Right hindlimb (tissue), 1 donor: ENCODE measurements around the gene TSPAN9.

ENCODE experiments used
- DNase-seq: peaks from one replicate; pipeline ENCODE4 v3.0.0-alpha.2; 2018

TSPAN9 gene

GRCh38 chr12:3168223-3169221 lies 91.3 kb downstream of the TSPAN9 start:
- peak; percentile 69 for DNase-seq

- no peak for DNase-seq
Measured at GRCh38 chr12:3170423-3171194, 93.4 kb downstream of the TSPAN9 start.

DNA sequence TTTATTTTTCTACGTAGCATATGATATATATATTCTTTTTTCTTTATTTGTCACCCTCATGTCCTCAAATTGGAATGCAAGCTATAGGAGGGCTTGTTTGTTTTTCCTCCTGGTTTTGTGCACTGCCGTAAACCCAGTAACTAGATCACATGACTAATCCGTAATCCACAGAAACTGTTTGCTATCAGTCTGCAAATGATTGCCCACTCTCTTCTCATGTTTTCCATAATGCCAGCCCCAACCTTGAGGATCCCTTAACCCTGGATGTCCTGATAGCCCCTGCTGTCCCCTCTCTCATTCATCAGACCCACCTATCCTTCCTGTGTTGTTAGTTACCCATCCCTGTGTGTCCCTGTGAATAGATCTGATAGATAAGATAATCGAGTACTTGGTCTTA lies 94.0 kb downstream of the TSPAN9 start:
- DNase-seq: no peak

GRCh38 chr12:3172124-3173007 lies 95.2 kb downstream of the TSPAN9 start:
- DNase-seq: no peak

DNA sequence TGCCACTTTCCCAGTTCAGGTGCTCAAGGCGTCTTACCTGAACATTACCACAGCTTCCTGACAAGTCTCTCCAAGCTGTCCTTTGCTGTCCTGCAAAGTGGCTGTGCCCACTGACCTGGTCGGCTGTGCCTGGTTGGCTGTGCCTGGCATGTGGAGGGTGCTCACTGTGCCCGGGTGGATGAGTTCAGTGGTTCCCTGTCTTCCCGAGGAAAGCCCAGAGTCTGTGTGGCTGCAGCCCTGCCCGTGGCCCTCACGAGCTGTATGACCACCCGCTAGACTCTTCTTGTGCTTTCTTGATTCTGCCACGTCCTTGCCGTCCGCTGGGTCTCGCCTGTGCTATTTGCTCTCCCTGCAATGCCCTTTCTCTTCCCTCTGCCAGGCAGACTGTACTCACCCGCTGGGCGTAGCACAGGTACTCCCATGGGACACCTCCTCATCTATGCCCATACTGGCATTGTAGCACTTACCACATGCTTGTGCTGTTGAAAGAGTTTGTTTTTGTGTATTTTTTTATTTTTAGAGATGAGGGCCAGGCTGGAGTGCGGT lies 95.9 kb downstream of the TSPAN9 start:
- DNase-seq: no peak

GRCh38 chr12:3173912-3174311 lies 96.7 kb downstream of the TSPAN9 start:
- DNase-seq: no peak

DNA sequence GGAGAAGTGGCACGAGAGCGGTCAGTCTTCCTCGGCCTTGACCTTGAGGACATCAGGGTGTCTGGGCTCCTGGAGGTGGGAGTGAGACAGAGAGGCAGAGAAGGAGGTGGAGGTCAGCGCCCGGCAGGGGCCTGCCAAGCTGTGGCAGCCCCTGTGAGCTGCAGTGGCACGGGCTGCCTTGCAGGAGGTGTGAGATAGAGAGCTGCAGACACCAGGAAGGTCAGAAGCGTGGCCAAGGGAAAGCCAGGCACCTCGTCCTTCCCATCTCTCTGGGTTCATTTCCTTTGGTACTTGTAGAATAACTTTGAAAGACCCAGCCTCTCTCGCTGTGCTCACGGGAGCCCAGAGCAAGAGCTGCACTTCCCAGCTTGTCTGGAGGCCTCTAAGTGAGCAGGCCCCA lies 98.1 kb downstream of the TSPAN9 start:
- no peak for DNase-seq

DNA sequence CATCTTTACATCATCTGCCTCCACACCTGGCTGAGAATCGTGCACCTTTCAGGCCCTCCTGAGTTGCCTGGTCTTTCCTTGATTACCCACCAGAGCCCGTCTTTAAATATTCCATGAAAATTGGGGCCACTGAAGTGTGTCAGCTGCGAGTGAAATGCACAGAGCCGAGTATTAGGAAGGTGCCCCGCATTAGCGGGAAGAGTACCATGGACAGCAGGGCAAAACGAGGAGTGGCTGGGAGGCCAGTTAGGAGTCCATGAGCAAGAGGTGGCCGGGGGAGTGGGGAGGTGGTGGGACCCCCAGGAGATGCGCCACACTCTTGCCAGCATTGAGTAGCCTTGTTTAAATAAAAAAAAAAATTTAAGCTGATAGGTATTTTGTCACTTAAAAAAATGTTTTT lies 99.6 kb downstream of the TSPAN9 start:
- DNase-seq: no peak

GRCh38 chr12:3177778-3178425 lies 100.7 kb downstream of the TSPAN9 start:
- DNase-seq: no peak

GRCh38 chr12:3178671-3179313 lies 101.6 kb downstream of the TSPAN9 start:
- DNase-seq: no peak

GRCh38 chr12:3179731-3180130 lies 102.6 kb downstream of the TSPAN9 start:
- DNase-seq: no peak

DNA sequence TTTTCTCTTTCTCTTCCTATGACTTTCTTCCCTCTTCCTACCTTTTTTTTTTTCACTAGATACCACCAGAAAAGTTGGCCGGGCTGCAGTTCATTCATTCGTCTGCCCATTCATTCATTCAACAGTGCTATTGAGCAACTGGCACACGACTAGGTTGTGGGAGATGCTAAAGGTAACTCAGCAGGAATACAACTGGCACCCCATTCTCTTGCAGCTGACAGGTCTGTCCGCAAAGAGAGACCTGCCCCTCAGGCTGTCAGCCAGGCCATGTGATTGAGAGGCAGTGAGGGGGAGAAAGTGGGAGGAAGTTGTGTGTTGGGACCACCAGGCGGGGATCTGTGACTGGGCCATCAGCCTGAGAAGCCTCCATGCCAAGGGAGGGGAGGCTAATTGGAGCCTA lies 105.2 kb downstream of the TSPAN9 start:
- no peak for DNase-seq

- DNase-seq: no peak
Measured at GRCh38 chr12:3184485-3184884, 107.3 kb downstream of the TSPAN9 start.

- peak; percentile 48 for DNase-seq
Measured at GRCh38 chr12:3185260-3185870, 108.2 kb downstream of the TSPAN9 start.

DNA sequence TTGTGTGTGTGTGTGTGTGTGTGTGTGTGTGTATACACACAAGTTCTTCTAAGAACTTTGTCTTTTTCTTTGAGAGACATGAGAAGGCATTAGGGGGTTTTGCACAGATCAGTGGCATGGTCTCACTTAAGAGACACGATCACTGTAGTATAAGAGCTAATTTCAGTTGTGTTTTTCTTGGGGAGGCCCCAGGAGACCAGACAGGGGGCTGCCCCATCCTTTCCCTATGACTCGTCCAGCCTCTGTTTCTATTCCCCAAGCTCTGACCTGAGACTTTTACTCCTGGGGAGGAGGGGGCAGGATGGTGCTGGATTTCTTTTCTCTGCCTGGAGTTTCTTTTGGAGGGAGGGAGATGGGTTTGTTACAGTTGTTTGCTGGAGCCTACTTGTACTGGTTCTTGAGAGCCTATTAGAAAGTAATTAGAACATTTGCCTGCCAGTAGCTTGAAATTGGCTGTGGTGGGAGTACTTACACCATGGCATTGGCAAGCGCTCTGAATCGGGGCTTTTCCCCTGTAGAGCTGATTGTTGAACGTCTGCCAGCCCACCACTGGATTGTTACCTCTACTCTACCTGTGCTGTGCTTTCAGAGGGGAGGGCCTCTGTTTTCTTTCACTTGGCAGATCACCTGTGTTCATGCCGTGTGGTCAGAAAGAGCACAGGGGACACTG lies 109.5 kb downstream of the TSPAN9 start:
- no peak for DNase-seq

- no peak for DNase-seq
Measured at GRCh38 chr12:3187846-3188770, 110.9 kb downstream of the TSPAN9 start.

GRCh38 chr12:3189282-3189681 lies 112.1 kb downstream of the TSPAN9 start:
- DNase-seq: no peak

GRCh38 chr12:3190101-3190500 lies 112.9 kb downstream of the TSPAN9 start:
- DNase-seq: no peak

DNA sequence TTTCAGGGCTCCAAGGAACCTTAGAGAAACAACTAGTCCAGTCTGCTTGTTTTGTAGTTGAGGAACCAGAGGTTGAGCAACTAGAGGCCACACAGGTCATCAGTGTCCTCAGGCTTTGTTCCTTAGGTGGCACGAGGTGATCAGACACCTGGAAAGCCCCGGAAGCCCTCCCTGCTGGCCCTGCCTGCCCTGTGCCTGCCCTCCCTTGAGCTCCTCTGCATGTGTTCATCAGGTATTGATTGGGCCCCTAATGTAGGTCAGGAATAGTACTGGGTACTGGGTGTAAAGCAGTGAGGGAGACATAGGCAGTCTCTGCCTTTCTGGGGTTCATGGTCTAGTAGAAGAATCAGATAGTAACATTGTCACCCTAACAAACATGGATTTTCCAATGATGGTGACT lies 114.3 kb downstream of the TSPAN9 start:
- DNase-seq: no peak
